ENCODE measurements around the gene CYLD. TPM values are rescaled to one million over a fixed set of nuclear protein-coding genes. Genes with fewer than 3 reads are reported as not detected.
A peak's percentile ranks its signal among the peaks of the same experiment; 100 is the strongest.

CYLD gene
- 100 to 1,000 TPM in 1 of 4 donors, 10 to 100 TPM in 3; 79.2 to 180 (median 92.4) TPM for total RNA-seq

DNA sequence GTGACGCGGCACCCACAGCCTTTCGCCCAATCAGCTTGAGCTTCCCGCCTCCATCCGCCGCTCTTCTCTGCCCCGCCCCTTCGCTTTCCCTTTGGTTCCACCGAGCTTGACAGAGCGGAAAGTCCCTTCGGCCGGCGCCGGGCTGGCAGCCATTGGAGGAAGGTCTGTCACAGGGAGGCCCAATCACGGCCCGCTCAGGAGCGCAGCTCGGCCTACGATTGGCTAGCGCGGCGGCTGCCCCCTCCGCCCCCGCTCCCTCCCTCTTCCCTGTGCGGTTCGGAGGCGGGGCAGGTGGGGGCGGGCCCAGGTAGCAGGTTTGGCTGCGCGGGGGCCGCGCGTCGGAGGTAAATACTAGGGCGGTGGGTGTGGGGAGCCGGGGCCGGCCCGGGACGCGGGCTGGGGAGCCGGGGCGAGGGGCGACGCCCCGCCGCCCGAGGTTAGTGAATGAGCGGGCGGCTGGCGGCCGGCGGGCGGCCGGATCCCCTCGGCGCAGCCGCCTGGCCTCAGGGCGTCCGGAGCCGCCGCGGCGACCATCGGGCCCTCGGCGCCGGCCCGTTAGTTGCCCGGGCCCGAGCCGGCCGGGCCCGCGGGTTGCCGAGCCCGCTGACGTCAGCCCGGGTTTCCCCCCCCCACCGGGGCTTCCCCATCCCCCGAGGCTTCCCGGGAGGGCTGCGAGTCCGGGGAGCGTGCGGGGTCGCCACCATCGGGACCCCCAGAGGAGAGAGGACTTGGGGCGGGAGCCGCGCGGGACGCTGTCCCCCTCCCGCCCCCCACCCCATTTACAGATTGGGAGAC, at the start of gene CYLD:
CYLD (plus strand) TSS at position 306 of the 795 bp plus-strand sequence. CDS start 7,613 bp downstream, outside the sequence.
- no peaks in the 10 kb centered on the region for H3K9me3 ChIP-seq
- H3K4me3 ChIP-seq (replicated peaks in 1 of 3): peak within 1 kb of the TSS; percentile 72 to 91 (median 86)
- H3K27ac ChIP-seq: peak within 1 kb of the TSS; percentile 74 to 88 (median 88)
- WGBS, 2 donors: 0 to 1% methylated on average over 17 to 24 of the region's 93 CpGs
- TF ChIP-seq, protein P1, sequence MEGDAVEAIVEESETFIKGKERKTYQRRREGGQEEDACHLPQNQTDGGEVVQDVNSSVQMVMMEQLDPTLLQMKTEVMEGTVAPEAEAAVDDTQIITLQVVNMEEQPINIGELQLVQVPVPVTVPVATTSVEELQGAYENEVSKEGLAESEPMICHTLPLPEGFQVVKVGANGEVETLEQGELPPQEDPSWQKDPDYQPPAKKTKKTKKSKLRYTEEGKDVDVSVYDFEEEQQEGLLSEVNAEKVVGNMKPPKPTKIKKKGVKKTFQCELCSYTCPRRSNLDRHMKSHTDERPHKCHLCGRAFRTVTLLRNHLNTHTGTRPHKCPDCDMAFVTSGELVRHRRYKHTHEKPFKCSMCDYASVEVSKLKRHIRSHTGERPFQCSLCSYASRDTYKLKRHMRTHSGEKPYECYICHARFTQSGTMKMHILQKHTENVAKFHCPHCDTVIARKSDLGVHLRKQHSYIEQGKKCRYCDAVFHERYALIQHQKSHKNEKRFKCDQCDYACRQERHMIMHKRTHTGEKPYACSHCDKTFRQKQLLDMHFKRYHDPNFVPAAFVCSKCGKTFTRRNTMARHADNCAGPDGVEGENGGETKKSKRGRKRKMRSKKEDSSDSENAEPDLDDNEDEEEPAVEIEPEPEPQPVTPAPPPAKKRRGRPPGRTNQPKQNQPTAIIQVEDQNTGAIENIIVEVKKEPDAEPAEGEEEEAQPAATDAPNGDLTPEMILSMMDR (IDR thresholded peaks at IDR 0.05): no peak
- peak; percentile 65 to 83 for TF ChIP-seq POLR2A (IDR thresholded peaks at IDR 0.05)
- H3K4me1 ChIP-seq: peaks cover 29 to 41% of the 10 kb centered on the region in 2 donors
- no peaks in the 10 kb centered on the region for H3K36me3 ChIP-seq
- intact Hi-C loops (cut with DNase I): no loop called here
- no peaks in the 10 kb centered on the region for H3K27me3 ChIP-seq
- peak; percentile 100 for DNase-seq

DNA sequence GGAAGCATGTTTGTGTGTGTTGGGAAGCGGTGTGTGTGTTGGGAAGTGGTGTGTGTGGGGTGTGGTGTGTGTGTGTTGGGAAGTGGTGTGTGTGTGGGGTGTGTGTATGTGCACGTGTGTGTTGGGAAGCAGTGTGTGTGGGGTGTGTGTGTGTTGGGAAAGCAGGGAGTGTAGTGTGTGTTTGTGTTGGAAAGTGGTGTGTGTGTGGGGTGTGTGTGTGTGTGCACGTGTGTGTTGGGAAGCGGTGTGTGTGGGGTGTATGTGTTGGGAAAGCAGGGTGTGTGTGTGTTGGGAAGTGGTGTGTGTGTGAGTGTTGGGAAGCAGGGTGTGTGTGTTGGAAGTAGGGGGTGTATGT, 49.3 kb upstream of the CYLD start:
- TF ChIP-seq, protein P1 (IDR thresholded peaks at IDR 0.05): no peak
- TF ChIP-seq POLR2A (IDR thresholded peaks at IDR 0.05): no peak
- Histone ChIP-seq H3K27me3 (no peaks in the 10 kb centered on the region), H3K4me3 (replicated peaks in 1 of 3) (no peak overlapping the region), H3K4me1 (peaks cover 3 to 17% of the 10 kb centered on the region in 2 donors), H3K9me3 (no peaks in the 10 kb centered on the region), H3K27ac (no peak overlapping the region), H3K36me3 (no peaks in the 10 kb centered on the region)
- no peak for DNase-seq
- WGBS, 2 donors: 85 to 92% methylated on average over 4 of the region's 4 CpGs
- intact Hi-C loops (cut with DNase I): no loop called here

DNA sequence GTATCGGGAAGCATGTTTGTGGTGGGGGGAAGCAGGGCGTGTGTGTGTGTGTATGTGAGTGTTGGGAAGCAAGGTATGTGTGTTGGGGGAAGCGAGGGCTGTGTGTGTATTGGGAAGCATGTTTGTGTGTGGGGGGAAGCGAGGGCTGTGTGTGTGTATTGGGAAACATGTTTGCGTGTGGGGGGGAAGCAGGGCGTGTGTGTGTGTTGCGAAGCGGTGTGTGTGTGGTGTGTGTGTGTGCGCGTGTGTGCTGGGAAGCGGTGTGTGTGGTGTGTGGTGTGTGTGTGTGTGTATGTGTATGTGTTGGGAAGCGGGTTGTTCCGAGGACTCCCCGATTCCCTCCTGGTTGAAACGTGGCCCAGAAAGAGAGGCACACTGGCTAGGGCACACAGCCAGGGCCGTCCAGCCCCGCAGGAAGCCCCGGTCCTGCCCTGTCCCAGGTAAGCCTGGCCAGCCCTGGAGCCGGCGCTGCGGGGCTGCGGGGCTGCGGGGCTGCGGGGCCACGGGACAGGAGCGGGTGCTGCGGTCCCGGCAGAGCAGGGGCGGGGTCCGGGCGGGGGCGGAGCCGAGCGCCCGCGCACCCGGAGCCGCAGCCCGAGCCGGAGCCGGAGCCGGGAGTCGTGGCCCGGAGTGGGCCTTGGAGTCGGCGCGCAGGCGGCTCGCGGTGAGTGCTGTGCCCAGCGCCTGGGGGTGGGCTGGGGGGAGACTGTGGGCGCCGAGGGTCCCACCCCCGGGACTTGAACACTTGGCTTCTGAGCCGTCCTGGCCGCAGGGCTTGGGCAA, 48.7 kb upstream of the CYLD start, which contains the start of gene NOD2:
NOD2 (plus strand) TSS at position 608 of the 783 bp plus-strand sequence. CDS start 5,890 bp downstream, outside the sequence.
- Histone ChIP-seq H3K27ac (no peak within 1 kb of the TSS), H3K9me3 (no peaks in the 10 kb centered on the region), H3K36me3 (no peaks in the 10 kb centered on the region), H3K4me3 (replicated peaks in 1 of 3) (peak within 1 kb of the TSS in 1 of 3 donors; percentile 13), H3K27me3 (no peaks in the 10 kb centered on the region), H3K4me1 (peaks cover 3 to 20% of the 10 kb centered on the region in 2 donors)
- TF ChIP-seq, protein P1 (IDR thresholded peaks at IDR 0.05): no peak
- no peak for TF ChIP-seq POLR2A (IDR thresholded peaks at IDR 0.05)
- WGBS, 2 donors: 52 to 54% methylated on average over 17 to 18 of the region's 56 CpGs
- intact Hi-C loops (cut with DNase I): no loop called here
- DNase-seq: no peak

DNA sequence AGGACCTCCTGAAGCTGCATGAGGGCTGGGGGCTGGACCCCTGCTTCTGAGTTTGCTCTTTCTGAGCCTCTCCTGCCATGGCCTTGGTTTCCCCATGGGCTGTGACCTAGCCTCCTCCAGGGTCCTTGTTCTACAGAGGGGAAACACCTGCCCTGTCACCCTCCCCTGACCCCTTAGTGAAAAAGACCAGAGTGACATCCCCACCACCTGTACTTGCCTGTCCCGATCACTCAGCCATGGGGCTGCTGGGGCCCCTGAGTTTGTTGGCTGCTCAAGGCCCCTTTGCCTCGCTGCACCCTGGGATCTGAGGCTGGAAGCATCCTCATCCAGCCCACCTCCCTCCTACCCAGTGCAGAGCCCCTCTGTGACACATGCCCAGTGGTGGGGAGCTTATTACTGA, 47.7 kb upstream of the CYLD start:
- Histone ChIP-seq H3K4me3 (replicated peaks in 1 of 3) (no peak overlapping the region), H3K27me3 (no peaks in the 10 kb centered on the region), H3K4me1 (peaks cover 3 to 20% of the 10 kb centered on the region in 2 donors), H3K9me3 (no peaks in the 10 kb centered on the region), H3K36me3 (no peaks in the 10 kb centered on the region), H3K27ac (no peak overlapping the region)
- no peak for DNase-seq
- WGBS, 2 donors: 94 to 100% methylated on average over 2 of the region's 2 CpGs
- TF ChIP-seq, protein P1 (IDR thresholded peaks at IDR 0.05): no peak
- no peak for TF ChIP-seq POLR2A (IDR thresholded peaks at IDR 0.05)
- intact Hi-C loops (cut with DNase I): no loop called here
